ENCODE results near the gene GBA3. TPM values are rescaled to one million over a fixed set of nuclear protein-coding genes. Genes with fewer than 3 reads are reported as not detected.

The GBA3 gene
- total RNA-seq, 2 donors from 2014 or later, result 0.26 TPM; not detected in 1

GRCh38 chr4:22764183-22764582 lies 71.4 kb downstream of the GBA3 start:
- no peaks in the 10 kb centered on the region for H3K9me3 ChIP-seq
- WGBS, 2 donors, result 64 to 80% methylated on average over 3 of the region's 3 CpGs
- H3K4me1 ChIP-seq, result no peaks in the 10 kb centered on the region
- H3K27me3 ChIP-seq, result no peaks in the 10 kb centered on the region
- no peak overlapping the region for H3K27ac ChIP-seq
- H3K4me3 ChIP-seq, result no peak overlapping the region
- DNase-seq (no peak), ATAC-seq (no peak)
- no peak for TF ChIP-seq CTCF (IDR thresholded peaks at IDR 0.05)
- no peak for TF ChIP-seq POLR2A (IDR thresholded peaks at IDR 0.05)
- H3K36me3 ChIP-seq (replicated peaks in 1 of 2; ENCODE audit: insufficient read depth in 1 of 2, low read depth in 2 of 2), result no peaks in the 10 kb centered on the region
- intact Hi-C loops (cut with DNase I), result no loop called here

GRCh38 chr4:22766068-22766467 lies 73.3 kb downstream of the GBA3 start:
- Histone ChIP-seq H3K4me1 (no peaks in the 10 kb centered on the region), H3K9me3 (no peaks in the 10 kb centered on the region), H3K27ac (no peak overlapping the region), H3K27me3 (no peaks in the 10 kb centered on the region), H3K36me3 (replicated peaks in 1 of 2; ENCODE audit: insufficient read depth in 1 of 2, low read depth in 2 of 2) (no peaks in the 10 kb centered on the region), H3K4me3 (no peak overlapping the region)
- intact Hi-C loops (cut with DNase I), result no loop called here
- ATAC-seq, result no peak
- WGBS, 2 donors, result 42 to 49% methylated on average over 2 of the region's 2 CpGs
- no peak for DNase-seq
- TF ChIP-seq POLR2A (IDR thresholded peaks at IDR 0.05), result no peak
- TF ChIP-seq CTCF (IDR thresholded peaks at IDR 0.05), result no peak

GRCh38 chr4:22778547-22779163 lies 85.9 kb downstream of the GBA3 start:
- ATAC-seq (no peak), DNase-seq (peak in 1 of 4 donors; percentile 9)
- no peak overlapping the region for H3K27ac ChIP-seq
- H3K9me3 ChIP-seq, result no peaks in the 10 kb centered on the region
- H3K4me1 ChIP-seq, result no peaks in the 10 kb centered on the region
- no peak overlapping the region for H3K4me3 ChIP-seq
- H3K36me3 ChIP-seq (replicated peaks in 1 of 2; ENCODE audit: insufficient read depth in 1 of 2, low read depth in 2 of 2), result no peaks in the 10 kb centered on the region
- intact Hi-C loops (cut with DNase I), result no loop called here
- TF ChIP-seq POLR2A (IDR thresholded peaks at IDR 0.05) (no peak), CTCF (IDR thresholded peaks at IDR 0.05) (no peak)
- no peaks in the 10 kb centered on the region for H3K27me3 ChIP-seq
- 91 to 94% methylated on average over 28 to 37 of the region's 37 CpGs for WGBS, 2 donors

GRCh38 chr4:22780317-22780716 lies 87.6 kb downstream of the GBA3 start:
- Histone ChIP-seq H3K4me3 (no peak overlapping the region), H3K27me3 (no peaks in the 10 kb centered on the region), H3K27ac (no peak overlapping the region), H3K9me3 (no peaks in the 10 kb centered on the region), H3K4me1 (no peaks in the 10 kb centered on the region), H3K36me3 (replicated peaks in 1 of 2; ENCODE audit: insufficient read depth in 1 of 2, low read depth in 2 of 2) (no peaks in the 10 kb centered on the region)
- intact Hi-C loops (cut with DNase I), result no loop called here
- 42 to 43% methylated on average over 4 of the region's 4 CpGs for WGBS, 2 donors
- TF ChIP-seq CTCF (IDR thresholded peaks at IDR 0.05) (no peak), POLR2A (IDR thresholded peaks at IDR 0.05) (no peak)
- no peak for ATAC-seq
- DNase-seq, result no peak

GRCh38 chr4:22780797-22781196 lies 88.1 kb downstream of the GBA3 start:
- WGBS, 2 donors, result 57 to 66% methylated on average over 3 of the region's 3 CpGs
- intact Hi-C loops (cut with DNase I), result no loop called here
- no peak overlapping the region for H3K4me3 ChIP-seq

More at GRCh38 chr4:22780797-22781196, 88.1 kb downstream of the GBA3 start:
- no peaks in the 10 kb centered on the region for H3K4me1 ChIP-seq
- no peaks in the 10 kb centered on the region for H3K36me3 ChIP-seq (replicated peaks in 1 of 2; ENCODE audit: insufficient read depth in 1 of 2, low read depth in 2 of 2)
- no peak for DNase-seq
- no peak overlapping the region for H3K27ac ChIP-seq
- no peaks in the 10 kb centered on the region for H3K9me3 ChIP-seq
- ATAC-seq, result no peak
- no peaks in the 10 kb centered on the region for H3K27me3 ChIP-seq
- TF ChIP-seq CTCF (IDR thresholded peaks at IDR 0.05), result no peak
- no peak for TF ChIP-seq POLR2A (IDR thresholded peaks at IDR 0.05)

All from body of pancreas (tissue), 4 donors.